Tibial nerve (tissue), 4 donors: ENCODE measurements around the gene AP3M1. TPM values are rescaled to one million over a fixed set of nuclear protein-coding genes. Genes with fewer than 3 reads are reported as not detected.

Experiments
- DNase-seq, 2 donors: peaks; one replicate each; pipeline ENCODE4 v3.0.0-alpha.2; 2019; ENCODE audit warnings: low spot score in 2 of 2
- H3K27ac ChIP-seq, 4 donors: fragments of 200-600 bp; sonication (generic) in 3 of 4; one replicate each; pipeline ENCODE4 v1.5.1; 2017 to 2019; ENCODE audit warnings: mild to moderate bottlenecking in 1 of 4
- H3K27me3 ChIP-seq, 2 donors: fragments of 200-600 bp; sonication (generic) in 1 of 2; one replicate each; pipeline versions ENCODE4 v1.5.1 to v1.6.0; 2017 to 2019
- H3K36me3 ChIP-seq, 3 donors: fragments of 200-600 bp; sonication (generic); one replicate each; pipeline ENCODE4 v1.5.1; 2018 to 2019
- H3K4me1 ChIP-seq, 4 donors: fragments of 200-600 bp; sonication (generic) in 3 of 4; one replicate each; pipeline ENCODE4 v1.5.1; 2017 to 2019
- H3K4me3 ChIP-seq, 4 donors: fragments of 200-600 bp; sonication (generic) in 3 of 4; one replicate each; pipeline ENCODE4 v1.5.1; 2017 to 2019; ENCODE audit warnings: mild to moderate bottlenecking in 1 of 4, moderate library complexity in 1 of 4
- H3K9me3 ChIP-seq, 4 donors: fragments of 200-600 bp; sonication (generic) in 3 of 4; one replicate each; pipeline ENCODE4 v1.5.1; 2017 to 2019
- CTCF ChIP-seq, 5 experiments: fragments of 200-600 bp in 3 of 5; fragments of 450-650 bp in 2 of 5; sonication (generic) in 3 of 5; IDR thresholded peaks; one replicate each; pipeline ENCODE4 v1.5.1; 2016 to 2019; ENCODE audit warnings: antibody characterized with exemption in 5 of 5, mild to moderate bottlenecking in 3 of 5, moderate library complexity in 2 of 5
- EP300 ChIP-seq, 2 donors: sonication (generic); formaldehyde crosslinking; IDR thresholded peaks; one replicate each; pipeline ENCODE4 v1.6.1; 2017; ENCODE audit warnings: antibody characterized with exemption in 2 of 2, mild to moderate bottlenecking in 1 of 2
- POLR2A ChIP-seq, 2 donors: fragments of 450-650 bp; IDR thresholded peaks; one replicate each; pipeline ENCODE4 v1.6.1; 2017; ENCODE audit warnings: antibody characterized with exemption in 2 of 2, mild to moderate bottlenecking in 2 of 2, moderate library complexity in 2 of 2
- WGBS, 2 donors: methylation state at CpG; one replicate each; pipeline ENCODE4 v1.1.5; 2018; 5-methylcytosine and 5-hydroxymethylcytosine counted together
- total RNA-seq, 4 donors: library from RNA; depleted of rRNA; stranded (reverse); fragments of >200 nt; gene quantifications; one replicate each; pipeline ENCODE4 v1.1.0, GENCODE V29; 2016

The AP3M1 gene
- total RNA-seq, 4 donors from 2014 or later: 15.3 to 20.9 (median 16.9) TPM

- Histone ChIP-seq H3K27me3 (no peaks in the 10 kb centered on the region), H3K4me3 (no peak overlapping the region), H3K36me3 (peaks cover 0 to 94% (median 16%) of the 10 kb centered on the region in 3 donors), H3K9me3 (no peaks in the 10 kb centered on the region), H3K4me1 (peaks cover 0 to 27% (median 2%) of the 10 kb centered on the region in 4 donors), H3K27ac (no peak overlapping the region)
- TF ChIP-seq EP300 (IDR thresholded peaks at IDR 0.05) (no peak), CTCF (IDR thresholded peaks at IDR 0.05) (no peak), POLR2A (IDR thresholded peaks at IDR 0.05) (no peak)
- 0% methylated on average over 1 of the region's 1 CpG for WGBS, 2 donors
- no peak for DNase-seq
These were observed 27.5 kb downstream of the AP3M1 start for GRCh38 chr10:74123081-74123480.

GRCh38 chr10:74122060-74122459 lies 28.6 kb downstream of the AP3M1 start:
- H3K27ac ChIP-seq: no peak overlapping the region
- H3K27me3 ChIP-seq: no peaks in the 10 kb centered on the region
- no peaks in the 10 kb centered on the region for H3K9me3 ChIP-seq
- H3K4me3 ChIP-seq: no peak overlapping the region
- peaks cover 0 to 32% (median 2%) of the 10 kb centered on the region in 4 donors for H3K4me1 ChIP-seq
- no peak for DNase-seq
- 54 to 63% methylated on average over 3 of the region's 3 CpGs for WGBS, 2 donors
- H3K36me3 ChIP-seq: peaks cover 0 to 94% (median 22%) of the 10 kb centered on the region in 3 donors
- TF ChIP-seq CTCF (IDR thresholded peaks at IDR 0.05) (no peak), EP300 (IDR thresholded peaks at IDR 0.05) (no peak), POLR2A (IDR thresholded peaks at IDR 0.05) (no peak)

- Histone ChIP-seq H3K27ac (no peak overlapping the region), H3K9me3 (no peaks in the 10 kb centered on the region), H3K27me3 (no peaks in the 10 kb centered on the region), H3K4me1 (peaks cover 0 to 32% (median 2%) of the 10 kb centered on the region in 4 donors), H3K36me3 (peaks cover 0 to 93% (median 22%) of the 10 kb centered on the region in 3 donors), H3K4me3 (no peak overlapping the region)
- no peak for DNase-seq
- no peak for TF ChIP-seq POLR2A (IDR thresholded peaks at IDR 0.05)
- no peak for TF ChIP-seq EP300 (IDR thresholded peaks at IDR 0.05)
- no peak for TF ChIP-seq CTCF (IDR thresholded peaks at IDR 0.05)
- 72 to 81% methylated on average over 1 of the region's 1 CpG for WGBS, 2 donors
These were observed 29.3 kb downstream of the AP3M1 start for GRCh38 chr10:74121368-74121767.

GRCh38 chr10:74120911-74121310 lies 29.7 kb downstream of the AP3M1 start:
- Histone ChIP-seq H3K4me1 (peaks cover 0 to 32% (median 2%) of the 10 kb centered on the region in 4 donors), H3K4me3 (no peak overlapping the region), H3K9me3 (no peaks in the 10 kb centered on the region), H3K27me3 (no peaks in the 10 kb centered on the region), H3K27ac (no peak overlapping the region), H3K36me3 (peaks cover 0 to 93% (median 22%) of the 10 kb centered on the region in 3 donors)
- DNase-seq: no peak
- 59 to 63% methylated on average over 1 of the region's 1 CpG for WGBS, 2 donors
- TF ChIP-seq POLR2A (IDR thresholded peaks at IDR 0.05): no peak
- TF ChIP-seq CTCF (IDR thresholded peaks at IDR 0.05): no peak
- TF ChIP-seq EP300 (IDR thresholded peaks at IDR 0.05): no peak

GRCh38 chr10:74118804-74119203 lies 31.8 kb downstream of the AP3M1 start:
- Histone ChIP-seq H3K27me3 (no peaks in the 10 kb centered on the region), H3K9me3 (no peaks in the 10 kb centered on the region), H3K4me1 (peaks cover 0 to 34% (median 2%) of the 10 kb centered on the region in 4 donors), H3K27ac (peak overlapping the region in 1 of 4 donors; percentile 46), H3K4me3 (no peak overlapping the region), H3K36me3 (peaks cover 5 to 93% (median 25%) of the 10 kb centered on the region in 3 donors)
- 68 to 77% methylated on average over 3 of the region's 3 CpGs for whole genome bisulfite sequencing, 2 donors
- TF ChIP-seq EP300 (IDR thresholded peaks at IDR 0.05) (peak in 1 of 2 donors; percentile 4), POLR2A (IDR thresholded peaks at IDR 0.05) (no peak)
- DNase-seq: no peak
